Lower lobe of right lung (tissue), 2 donors: ENCODE results near the gene ATP6V1A. TPM values are rescaled to one million over a fixed set of nuclear protein-coding genes. Genes with fewer than 3 reads are reported as not detected.

Source experiments
- ATAC-seq, 2 donors: fragments of 200-7000 bp; cut with Tn5 transposase; one replicate each; pipeline ENCODE4 v1.9.1; 2020 to 2022; ENCODE audit warnings: mild to moderate bottlenecking in 2 of 2, moderate library complexity in 2 of 2
- DNase-seq: peaks from one replicate; pipeline ENCODE4 v3.0.0-alpha.2; 2020
- H3K27ac ChIP-seq: fragments of 200-600 bp; one replicate; pipeline ENCODE4 v1.8.0; 2022
- H3K27me3 ChIP-seq: fragments of 200-600 bp; one replicate; pipeline ENCODE4 v1.8.0; 2022; ENCODE audit warnings: low read depth
- H3K36me3 ChIP-seq: fragments of 200-600 bp; one replicate; pipeline ENCODE4 v1.8.0; 2022; ENCODE audit warnings: mild to moderate bottlenecking
- H3K4me1 ChIP-seq: fragments of 200-600 bp; one replicate; pipeline ENCODE4 v1.8.0; 2022
- H3K4me3 ChIP-seq: fragments of 200-600 bp; one replicate; pipeline ENCODE4 v1.8.0; 2022; ENCODE audit warnings: mild to moderate bottlenecking
- H3K9me3 ChIP-seq: fragments of 200-600 bp; one replicate; pipeline ENCODE4 v1.8.0; 2022
- intact Hi-C: fragments of 100-400 bp; cut with DNase I; formaldehyde crosslinking; loops from one replicate; pipeline ENCODE4 v1.11.0; 2022
- total RNA-seq: library from RNA; stranded (reverse); fragmentation: NEBNext Ultra II Directional; extraction: Animal tissue kit (Norgen Biotek cat#: 25700); gene quantifications from one replicate; pipeline ENCODE4 v1.2.1, GENCODE V29; 2021
- TF ChIP-seq, protein P1 (sequence below): fragments of 200-600 bp; IDR thresholded peaks from one replicate; pipeline ENCODE4 v1.8.0; 2022; ENCODE audit warnings: antibody characterized with exemption, mild to moderate bottlenecking
- donor health status: DM: no; HTN: yes; CAD: no; lungs with severe emphysema.

Gene ATP6V1A
- total RNA-seq, 1 donor from 2014 or later: 104 TPM

- no peak for DNase-seq
- Histone ChIP-seq H3K36me3 (no peaks in the 10 kb centered on the region), H3K27me3 (no peaks in the 10 kb centered on the region), H3K27ac (no peak overlapping the region), H3K4me1 (no peaks in the 10 kb centered on the region), H3K4me3 (no peak overlapping the region), H3K9me3 (no peaks in the 10 kb centered on the region)
- TF ChIP-seq, protein P1, sequence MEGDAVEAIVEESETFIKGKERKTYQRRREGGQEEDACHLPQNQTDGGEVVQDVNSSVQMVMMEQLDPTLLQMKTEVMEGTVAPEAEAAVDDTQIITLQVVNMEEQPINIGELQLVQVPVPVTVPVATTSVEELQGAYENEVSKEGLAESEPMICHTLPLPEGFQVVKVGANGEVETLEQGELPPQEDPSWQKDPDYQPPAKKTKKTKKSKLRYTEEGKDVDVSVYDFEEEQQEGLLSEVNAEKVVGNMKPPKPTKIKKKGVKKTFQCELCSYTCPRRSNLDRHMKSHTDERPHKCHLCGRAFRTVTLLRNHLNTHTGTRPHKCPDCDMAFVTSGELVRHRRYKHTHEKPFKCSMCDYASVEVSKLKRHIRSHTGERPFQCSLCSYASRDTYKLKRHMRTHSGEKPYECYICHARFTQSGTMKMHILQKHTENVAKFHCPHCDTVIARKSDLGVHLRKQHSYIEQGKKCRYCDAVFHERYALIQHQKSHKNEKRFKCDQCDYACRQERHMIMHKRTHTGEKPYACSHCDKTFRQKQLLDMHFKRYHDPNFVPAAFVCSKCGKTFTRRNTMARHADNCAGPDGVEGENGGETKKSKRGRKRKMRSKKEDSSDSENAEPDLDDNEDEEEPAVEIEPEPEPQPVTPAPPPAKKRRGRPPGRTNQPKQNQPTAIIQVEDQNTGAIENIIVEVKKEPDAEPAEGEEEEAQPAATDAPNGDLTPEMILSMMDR: no peak
- ATAC-seq: no peak
- intact Hi-C loops: no loop called here
Observed at GRCh38 chr3:113712129-113712528, 34.7 kb upstream of the ATP6V1A start.

DNA sequence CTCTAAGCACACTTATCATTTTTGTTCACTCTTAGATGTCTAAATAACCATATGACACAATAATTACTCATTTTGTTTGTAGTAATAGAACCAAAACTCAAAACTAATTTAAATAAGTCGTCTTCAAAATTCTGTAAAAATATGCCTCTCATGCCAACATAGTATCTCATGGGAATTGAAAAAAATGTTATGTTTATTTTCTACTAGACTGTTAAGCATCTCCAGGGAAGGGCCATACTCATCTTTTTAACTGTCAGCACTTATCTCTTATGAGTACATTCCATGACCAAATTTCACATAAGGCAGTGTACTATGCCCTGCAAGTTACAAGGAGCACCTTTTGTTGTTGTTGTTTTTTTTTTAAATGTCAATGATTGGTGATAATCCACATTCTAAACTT, 32.1 kb upstream of the ATP6V1A start:
- Histone ChIP-seq H3K27me3 (no peaks in the 10 kb centered on the region), H3K36me3 (peaks cover 1% of the 10 kb centered on the region), H3K4me3 (no peak overlapping the region), H3K9me3 (no peaks in the 10 kb centered on the region), H3K4me1 (no peaks in the 10 kb centered on the region), H3K27ac (no peak overlapping the region)
- TF ChIP-seq, protein P1: no peak
- DNase-seq (no peak), ATAC-seq (no peak)
- intact Hi-C loops: no loop called here

DNA sequence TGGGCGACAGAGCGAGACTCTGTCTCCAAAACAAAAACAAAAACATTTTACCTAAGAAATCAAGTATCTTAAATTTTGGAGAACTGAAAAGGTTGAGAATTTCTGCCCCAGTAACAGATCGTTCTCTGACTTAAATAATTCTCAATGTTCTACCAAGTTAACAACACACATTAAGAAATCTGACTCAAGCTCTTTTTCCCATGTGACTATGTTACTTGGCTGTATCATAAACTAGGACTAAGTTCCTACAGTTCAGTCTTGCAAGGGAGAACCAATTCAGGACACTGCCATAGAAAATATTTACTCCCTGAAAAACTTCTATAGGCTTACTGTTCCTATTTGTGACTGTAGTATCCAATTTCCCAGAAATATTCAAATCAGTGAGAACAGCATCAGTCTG, 29.5 kb upstream of the ATP6V1A start:
- peaks cover 27% of the 10 kb centered on the region for H3K36me3 ChIP-seq
- no peak for DNase-seq
- intact Hi-C loops: no loop called here
- H3K27me3 ChIP-seq: no peaks in the 10 kb centered on the region
- TF ChIP-seq, protein P1: no peak
- H3K4me3 ChIP-seq: no peak overlapping the region
- no peaks in the 10 kb centered on the region for H3K9me3 ChIP-seq
- H3K4me1 ChIP-seq: no peaks in the 10 kb centered on the region
- ATAC-seq: no peak
- no peak overlapping the region for H3K27ac ChIP-seq

GRCh38 chr3:113717818-113718217, 29.0 kb upstream of the ATP6V1A start:
- Histone ChIP-seq H3K4me1 (no peaks in the 10 kb centered on the region), H3K4me3 (no peak overlapping the region), H3K9me3 (no peaks in the 10 kb centered on the region), H3K27ac (no peak overlapping the region), H3K27me3 (no peaks in the 10 kb centered on the region), H3K36me3 (peaks cover 32% of the 10 kb centered on the region)
- ATAC-seq (no peak), DNase-seq (no peak)
- TF ChIP-seq, protein P1: no peak
- intact Hi-C loops: no loop called here

- no peaks in the 10 kb centered on the region for H3K9me3 ChIP-seq
- no peaks in the 10 kb centered on the region for H3K4me1 ChIP-seq
- DNase-seq (no peak), ATAC-seq (no peak)
- H3K27me3 ChIP-seq: no peaks in the 10 kb centered on the region
- intact Hi-C loops: no loop called here
- no peak overlapping the region for H3K4me3 ChIP-seq
- peaks cover 47% of the 10 kb centered on the region for H3K36me3 ChIP-seq
- TF ChIP-seq, protein P1: no peak
- no peak overlapping the region for H3K27ac ChIP-seq
Observed at GRCh38 chr3:113719294-113719693, 27.5 kb upstream of the ATP6V1A start.

DNA sequence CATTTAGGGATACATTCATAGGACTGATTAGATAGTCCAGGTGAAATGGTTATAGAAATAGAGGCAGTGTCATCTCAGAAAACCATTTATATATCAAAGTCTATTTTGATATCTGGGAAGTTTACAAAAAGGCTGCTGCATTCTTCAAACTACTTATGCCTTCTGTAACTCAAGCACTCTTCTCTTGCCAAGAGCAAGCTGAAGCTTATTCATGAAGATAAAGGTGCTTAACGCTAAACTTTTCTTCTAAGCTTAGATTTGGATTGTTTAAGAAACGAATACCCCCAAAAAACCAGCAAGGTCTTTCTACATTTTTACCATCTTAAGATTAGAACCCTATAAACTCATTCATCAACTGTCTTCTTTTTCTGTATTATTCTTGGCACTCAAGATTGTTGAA, 27.1 kb upstream of the ATP6V1A start:
- H3K27ac ChIP-seq: no peak overlapping the region
- peaks cover 47% of the 10 kb centered on the region for H3K36me3 ChIP-seq
- intact Hi-C loops: no loop called here
- no peak for ATAC-seq
- H3K4me3 ChIP-seq: no peak overlapping the region
- no peak for DNase-seq
- H3K9me3 ChIP-seq: no peaks in the 10 kb centered on the region
- H3K4me1 ChIP-seq: no peaks in the 10 kb centered on the region
- TF ChIP-seq, protein P1: no peak
- H3K27me3 ChIP-seq: no peaks in the 10 kb centered on the region
